Effector CD8-positive, alpha-beta T cell (primary cell): ENCODE measurements around the gene MIEF1.

Experiments
- DNase-seq: peaks from one replicate; lab custom pipeline; 2025; lab: John Stamatoyannopoulos, UW

Gene MIEF1

DNA sequence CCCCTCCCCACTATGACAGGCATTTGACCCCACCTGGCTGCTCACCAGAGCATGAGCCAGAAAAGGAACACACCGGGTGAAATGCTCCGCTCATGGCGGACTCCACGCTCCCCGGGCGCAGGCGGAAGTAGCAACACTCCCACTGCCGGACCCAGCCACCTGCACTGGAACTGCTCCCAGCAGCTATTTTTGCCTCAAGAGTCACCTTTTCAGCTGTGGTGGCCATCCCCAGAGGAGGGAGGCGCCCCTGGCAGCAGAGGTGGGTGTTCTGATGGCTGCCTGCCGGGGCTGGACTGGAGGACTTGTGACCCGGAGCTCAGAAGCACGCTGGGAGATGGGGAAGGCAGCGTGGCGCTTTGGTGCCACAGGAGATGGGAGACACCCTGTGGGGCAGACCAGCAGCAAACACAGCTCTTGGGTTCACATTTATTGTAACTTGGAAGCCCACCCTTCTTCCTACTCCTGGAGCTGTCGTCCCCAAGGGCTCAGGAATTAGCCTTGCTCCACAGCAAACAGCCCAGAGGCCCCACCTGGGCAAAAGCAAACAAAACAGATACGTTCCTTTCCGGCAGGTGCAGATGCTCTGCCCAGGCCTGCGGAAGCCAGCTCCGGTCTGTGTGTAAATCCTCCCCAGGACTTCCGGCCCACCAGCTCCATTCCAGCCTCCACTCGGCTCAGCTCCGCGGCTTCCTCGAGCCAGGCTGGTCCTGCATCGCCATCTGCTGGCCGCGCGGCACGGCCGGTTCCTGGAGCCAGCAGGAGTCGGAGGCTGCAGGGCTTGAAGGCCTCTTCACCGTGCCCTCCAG is 26.8 kb downstream of the MIEF1 start:
- DNase-seq = peak; percentile 82

DNA sequence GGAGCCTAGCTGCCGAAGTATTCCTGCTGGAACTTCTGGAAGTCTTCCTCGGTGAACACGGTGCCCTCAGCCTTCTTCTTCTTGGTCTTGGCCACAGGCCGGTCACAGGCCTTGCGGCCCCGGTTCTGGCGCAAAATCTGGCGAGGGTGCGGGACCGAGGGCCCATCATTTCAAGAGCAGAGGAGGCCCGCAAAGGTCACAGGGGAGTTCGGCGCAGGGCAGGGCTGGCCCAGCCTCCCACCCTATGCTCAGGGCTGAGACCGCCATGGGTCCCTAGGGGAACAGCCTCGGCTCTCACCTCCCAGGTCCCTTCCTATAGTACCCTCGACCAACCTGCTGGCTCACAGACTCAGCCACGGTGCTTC is 27.4 kb downstream of the MIEF1 start:
- no peak for DNase-seq

DNA sequence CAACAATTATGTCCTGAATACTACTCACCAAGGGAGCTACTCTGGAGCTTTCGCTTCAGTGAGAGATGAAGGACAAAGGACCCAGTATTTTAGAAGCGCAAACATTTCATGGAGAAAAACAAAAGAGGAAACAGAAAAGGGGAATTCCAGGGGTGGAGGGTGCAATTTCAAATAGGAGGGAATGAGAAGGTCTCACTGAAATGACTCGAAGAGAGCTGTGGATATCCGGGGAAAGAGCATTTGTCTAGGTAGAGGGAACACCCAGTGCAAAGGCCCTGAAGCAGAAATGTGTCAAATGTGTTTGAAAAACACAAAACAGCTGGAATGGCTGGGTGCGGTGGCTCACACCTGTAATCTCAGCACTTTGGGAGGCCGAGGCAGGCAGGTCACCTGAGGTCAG is 28.0 kb downstream of the MIEF1 start:
- DNase-seq = no peak

DNA sequence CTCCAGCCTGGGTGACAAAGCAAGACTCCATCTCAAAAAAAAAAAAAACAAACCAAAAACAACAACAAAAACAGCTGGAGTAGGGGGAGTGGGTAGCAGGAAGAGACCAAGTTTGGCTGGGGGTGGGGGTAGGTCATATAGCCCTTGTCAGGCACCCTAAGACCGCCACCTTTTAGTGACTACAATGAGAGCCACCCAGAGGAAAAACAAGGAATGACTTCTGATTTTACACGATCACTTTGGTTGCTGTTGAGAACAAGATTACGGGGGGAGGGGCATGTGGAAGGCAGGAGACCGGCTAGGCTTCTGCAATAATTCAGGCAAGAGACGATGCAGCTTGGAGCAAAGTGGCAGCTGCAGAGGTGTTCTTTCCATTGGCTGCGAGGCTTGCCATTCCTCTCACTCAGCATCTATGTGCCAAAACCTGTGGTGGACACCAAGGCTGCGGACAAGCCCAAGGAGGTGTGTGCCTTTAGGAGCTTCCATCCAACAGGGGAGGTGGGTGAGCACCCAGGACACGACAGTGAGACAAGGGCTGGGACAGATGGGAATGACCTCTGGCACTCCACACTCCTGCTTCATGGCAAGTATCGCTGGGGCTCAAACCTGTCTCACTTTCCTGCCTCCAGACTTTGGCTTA is 28.7 kb downstream of the MIEF1 start:
- DNase-seq = no peak

DNA sequence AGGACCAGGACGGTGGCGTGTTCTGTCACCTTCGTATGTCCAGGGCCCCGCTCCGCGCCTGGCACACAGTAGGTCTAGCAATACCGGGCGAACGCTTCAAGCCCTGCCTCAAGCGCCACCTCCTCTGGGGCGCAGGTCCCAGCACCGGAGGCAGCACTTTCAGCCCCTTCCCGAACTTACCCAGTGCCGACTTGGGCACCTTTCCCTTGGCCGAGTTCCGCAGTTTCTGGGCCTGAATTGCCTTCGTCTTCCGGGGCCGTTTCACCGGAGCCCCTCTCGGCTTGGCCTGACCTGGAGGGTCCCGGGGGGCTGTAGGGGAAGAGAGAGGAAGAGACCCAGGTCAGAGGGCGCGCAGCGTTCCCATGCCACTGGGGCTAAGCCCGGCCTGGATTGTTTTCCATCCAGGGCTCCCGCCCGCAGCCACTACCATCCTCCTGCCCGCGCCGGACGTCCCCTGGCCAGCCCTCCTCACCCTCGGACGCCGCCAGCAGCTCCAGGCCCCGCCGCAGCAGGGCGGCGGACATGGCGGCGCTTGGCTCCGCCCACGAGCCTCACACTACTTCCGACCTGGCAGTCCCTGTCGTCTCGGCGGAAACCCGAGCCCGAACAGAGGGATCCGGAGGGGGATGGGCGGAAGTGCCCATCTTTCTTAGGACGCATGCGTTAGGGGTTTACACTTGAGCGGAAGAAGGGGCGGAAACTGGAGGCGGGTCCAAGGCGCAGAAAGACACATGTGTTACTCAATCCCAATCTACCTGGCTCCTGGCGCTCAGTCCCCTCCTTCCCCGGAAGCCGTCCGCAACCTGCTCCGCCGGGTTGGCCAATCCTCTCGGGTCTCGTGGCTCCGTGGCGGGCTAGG is 30.4 kb downstream of the MIEF1 start, which contains the start of gene RPS19BP1:
TSS of gene RPS19BP1 (minus strand) at position 534 of the 859 bp plus-strand sequence. CDS start at position 524, 10 bp downstream.
- DNase-seq = peak; percentile 99

DNA sequence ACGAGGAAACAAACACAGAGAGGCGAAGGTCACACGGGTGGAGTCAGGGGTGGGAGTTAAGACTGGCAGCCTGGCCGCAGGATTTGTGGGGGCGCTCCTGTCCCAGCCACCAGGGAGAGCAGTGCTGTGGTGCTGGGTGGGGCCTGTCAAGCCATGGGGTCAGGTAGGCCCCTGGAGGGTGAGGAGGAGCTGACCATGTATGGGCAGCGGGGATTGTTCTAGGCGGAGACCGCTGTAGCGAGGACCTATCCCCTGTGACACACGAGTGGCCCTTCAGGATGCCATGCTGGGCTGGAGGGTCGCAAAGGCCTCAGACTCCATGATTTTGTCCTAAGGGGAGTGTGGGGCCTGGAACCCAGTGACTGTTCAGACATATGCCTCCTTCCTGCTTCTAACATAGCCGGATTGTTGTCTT is 32.0 kb downstream of the MIEF1 start:
- no peak for DNase-seq

DNA sequence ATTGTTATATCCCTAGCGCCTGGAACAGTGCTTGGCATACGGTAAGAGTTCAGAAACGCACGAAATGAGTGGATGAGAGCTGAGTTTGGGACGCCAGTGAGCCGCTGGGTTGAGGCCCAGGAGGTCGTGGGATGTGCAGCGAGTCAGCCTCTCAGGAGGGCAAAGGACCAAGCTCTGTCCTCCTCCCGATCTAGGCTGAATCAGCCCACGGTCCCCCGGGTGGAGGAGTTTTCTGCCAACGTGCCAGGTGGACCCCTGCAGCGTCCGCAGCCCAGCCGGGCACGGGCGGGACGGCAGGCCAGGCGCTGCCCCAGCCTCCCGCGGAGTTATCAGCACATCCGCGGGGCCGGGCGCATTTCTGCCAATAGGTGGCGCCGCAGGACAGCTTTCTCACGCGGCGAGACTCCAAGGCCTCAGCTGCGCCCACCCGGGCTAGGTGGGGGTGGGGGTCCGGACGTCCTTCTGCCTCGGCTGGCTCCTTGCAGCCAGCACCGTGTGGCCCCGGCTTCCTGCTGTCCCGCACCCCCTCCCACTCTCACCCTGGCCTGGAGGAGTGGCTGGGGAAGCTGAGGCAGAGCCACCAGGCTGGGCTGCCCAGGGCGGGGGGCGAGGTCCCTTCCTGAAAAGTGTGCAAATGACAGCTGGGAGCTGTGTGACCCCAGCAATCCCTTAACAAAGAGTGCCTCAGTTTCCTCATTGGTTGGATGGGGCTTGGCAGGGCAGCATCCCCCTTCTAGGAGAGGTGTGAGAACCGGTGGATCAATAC is 32.7 kb downstream of the MIEF1 start:
- DNase-seq = peak; percentile 76

DNA sequence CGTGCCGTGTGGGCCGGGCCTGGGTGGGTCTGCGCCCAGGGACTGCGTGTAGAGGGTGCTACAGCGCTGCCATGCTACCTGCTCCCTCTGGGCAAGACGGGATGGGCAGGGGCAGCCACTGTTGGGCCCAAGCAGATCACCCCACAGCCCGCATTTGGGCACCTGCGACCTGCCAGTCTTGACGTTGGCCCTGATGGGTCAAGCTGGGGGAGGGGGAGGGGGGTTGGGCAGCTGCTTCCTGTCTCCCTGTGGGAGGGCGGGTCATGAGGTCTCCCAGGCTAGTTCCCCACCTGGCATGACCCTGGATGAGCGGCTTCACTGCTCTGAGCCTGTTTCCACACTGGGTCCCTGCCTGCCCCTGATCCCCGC is 33.3 kb downstream of the MIEF1 start:
- DNase-seq = no peak

DNA sequence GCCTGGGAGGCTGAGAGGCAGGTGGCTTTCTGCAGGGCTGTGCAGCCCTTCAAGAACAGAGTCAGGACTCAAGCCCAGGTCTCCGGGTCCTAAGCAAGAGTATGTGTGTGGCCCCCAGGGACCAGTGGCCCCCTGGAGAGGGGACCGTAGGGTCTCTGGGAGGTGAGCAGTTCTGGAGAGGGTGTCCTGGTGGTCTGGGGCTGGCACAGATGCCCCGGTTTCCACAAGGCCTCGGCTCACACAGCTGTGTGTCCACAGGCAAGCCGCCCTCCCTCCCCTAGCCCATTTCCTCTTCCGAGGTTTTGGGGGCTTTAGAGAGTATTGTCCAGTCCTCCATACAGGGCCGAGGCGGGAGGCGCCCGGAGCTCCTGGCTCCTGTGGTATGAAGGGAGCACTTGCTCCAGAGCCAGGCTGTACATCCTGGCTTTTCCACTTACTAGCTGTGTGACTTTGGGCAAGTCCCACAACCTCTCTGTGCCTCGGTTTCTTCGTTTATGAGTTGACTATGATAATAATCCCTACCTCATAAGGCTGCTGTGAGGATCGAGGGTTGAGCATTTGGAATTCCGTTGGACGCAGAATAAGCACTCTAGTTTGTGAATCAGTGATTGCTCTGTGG is 33.9 kb downstream of the MIEF1 start:
- DNase-seq = no peak

DNA sequence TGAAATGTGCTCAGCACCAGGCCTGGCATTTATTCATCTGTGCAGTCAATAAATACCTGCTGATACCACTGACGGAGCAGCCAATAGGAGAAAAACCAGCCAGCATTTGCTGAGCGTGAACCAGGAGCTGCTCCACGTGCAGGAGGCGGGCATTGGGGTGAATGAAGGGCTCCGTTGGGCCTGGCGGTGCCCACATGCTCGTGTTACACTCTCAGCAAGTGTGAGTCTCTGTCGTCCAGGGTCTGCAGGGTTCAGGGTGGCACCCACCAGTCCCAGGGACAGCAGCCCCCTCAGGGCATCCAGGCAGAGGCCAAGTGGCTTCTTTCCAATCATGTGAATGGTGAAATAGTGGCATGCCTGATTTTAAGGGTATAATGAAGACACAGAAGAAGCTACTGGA is 34.6 kb downstream of the MIEF1 start:
- DNase-seq = no peak

DNA sequence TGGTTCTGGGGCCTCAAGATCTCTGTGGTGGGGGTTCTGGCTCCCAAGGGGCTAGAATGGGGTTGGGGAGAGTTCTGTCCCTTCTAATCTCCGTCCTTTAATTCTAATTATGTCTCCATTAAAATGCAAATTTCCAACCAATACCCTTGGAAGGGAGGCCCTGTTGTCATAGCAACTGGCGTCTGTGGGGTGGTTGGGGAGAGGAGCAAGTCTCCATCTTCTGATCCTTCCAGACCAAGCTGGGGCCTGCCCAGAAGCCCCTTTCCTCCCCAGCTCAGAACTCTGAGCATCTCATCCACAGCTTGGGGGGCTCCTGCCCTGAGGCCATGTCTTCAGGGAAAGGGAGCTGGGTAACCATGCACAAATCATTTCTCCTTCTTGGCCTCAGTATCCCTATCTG is 35.9 kb downstream of the MIEF1 start:
- no peak for DNase-seq

DNA sequence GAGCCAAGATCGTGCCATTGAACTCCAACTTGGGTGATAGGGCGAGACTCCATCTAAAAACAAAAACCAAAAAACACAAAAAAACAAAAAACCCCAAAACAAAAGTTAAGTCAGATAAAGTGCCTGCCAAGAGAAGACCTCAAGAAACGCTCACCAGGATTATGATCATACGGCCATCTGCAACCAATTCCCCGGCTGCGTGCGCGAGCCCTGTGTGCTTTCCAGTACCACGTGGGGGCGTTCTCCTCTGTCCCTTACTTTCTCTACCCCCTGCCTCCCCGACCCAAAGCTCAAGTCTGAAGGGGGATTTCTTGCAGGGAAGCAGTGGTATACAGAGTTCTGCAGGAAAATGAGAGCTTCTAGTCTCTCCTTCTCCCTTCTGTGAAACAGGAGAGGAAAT is 41.0 kb downstream of the MIEF1 start:
- DNase-seq = no peak

DNA sequence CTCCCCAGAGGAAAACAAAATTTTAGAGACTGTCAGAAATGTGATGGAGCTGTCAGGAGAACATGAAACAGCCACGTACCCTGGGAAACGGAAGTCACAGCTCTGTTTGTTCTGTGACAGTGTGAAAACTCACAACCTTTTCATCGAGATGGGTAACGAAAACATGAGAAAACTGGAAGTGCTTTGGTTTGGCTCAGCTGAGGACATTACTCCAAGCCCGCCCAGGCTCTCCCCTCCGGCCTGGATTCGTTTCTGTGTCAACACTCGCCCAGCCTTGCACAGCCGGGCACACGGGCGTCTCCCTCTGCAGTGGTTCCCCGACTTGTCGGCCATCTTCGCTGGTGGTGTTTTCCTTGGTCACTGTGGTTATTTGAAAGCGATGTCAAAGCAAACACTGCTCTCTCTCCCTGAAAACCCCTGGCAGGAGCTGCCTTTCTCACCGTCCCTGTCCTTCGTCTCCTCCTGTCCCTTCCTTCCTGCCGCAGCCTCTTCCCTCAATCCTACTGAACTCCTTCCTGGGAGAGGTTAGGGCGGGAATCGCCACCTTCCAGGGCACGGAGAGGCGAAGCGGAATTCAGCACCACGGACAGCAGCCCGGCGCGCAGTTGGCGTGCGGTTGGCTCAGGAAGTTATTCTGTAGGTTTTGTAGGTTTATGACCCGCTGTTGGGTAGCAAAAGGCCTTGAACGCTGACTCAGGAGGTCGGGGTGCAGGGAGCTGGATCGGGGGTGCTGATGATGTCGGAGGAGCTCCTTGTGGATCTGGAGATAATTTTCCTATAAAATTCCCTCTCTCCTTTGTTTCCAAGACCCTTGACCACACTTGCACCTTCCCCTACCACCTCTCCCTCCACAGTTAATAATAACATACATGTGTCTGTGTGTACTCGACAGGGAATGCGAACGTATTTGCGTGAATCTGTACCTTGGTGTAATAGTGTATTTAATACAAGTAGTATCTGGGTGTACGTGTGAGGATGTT is 43.6 kb downstream of the MIEF1 start:
- DNase-seq = peak; percentile 41

DNA sequence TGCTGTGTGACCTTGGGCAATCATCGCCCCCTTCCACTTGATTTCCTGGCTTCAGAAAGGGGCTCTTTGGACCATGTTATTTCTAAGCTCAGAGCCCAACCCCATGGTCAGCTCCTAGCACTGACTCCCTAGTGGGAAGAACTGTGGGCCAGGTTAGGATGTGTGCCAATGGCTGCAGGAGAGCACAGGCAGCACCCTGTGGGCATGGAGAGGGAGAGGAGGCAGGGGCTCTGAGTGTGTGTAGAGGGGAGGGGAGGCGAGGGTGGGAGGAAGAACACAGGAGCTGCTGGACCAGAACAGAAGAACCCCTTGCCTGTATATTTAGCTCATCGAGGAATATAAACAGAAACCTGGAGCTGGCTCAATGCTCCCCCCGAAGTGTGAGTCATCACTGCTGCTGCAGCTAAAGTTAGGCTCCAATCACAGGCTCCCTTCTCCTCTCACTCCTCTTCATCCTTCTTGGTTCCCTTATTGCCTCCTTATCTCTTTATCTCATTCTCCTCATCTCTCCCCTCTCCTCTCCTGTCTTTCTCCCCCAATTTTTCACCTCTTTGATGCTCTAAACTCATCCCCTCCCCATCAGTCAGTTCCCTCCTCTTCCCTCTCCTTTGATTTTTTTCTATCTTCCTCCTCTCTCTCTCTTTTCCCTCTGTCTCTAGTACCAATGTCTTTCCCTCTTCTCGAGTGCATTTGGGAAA is 44.9 kb downstream of the MIEF1 start:
- DNase-seq = no peak

DNA sequence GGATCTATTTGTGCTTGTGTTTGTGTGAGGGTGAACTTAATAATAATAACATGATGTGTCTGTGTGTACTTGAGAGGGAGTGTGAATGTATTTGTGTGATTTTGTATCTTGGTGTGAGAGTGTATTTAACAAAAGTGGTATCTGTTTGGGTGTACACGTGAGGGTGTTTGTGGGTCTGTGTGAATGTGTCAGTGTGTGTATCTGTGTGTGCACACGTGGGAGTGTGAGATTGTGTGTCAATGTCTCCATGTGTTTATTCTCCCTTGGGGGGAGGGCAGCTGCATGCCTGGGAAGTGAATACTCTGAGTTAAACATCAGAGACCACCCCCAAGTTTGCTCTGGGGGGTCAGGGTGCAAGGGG is 45.5 kb downstream of the MIEF1 start:
- no peak for DNase-seq

DNA sequence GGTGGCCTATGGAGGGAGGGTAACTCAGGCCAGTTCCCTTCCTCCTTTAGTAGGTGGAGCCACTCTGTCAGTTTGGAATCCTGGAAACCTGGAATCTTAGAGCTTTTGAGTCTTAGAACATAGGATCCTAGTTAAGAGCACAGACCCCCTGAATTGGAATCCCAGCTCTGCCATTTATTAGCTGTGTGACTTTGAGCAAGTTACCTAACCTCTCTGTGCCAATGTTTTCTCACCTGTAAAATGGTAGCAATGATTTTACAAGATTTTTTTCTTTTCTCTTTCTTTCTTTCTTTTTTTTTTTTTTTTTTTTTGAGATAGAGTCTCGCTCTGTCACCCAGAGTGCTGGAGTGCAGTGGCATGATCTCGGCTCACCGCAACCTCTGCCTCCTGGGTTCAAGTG is 51.3 kb downstream of the MIEF1 start:
- no peak for DNase-seq

DNA sequence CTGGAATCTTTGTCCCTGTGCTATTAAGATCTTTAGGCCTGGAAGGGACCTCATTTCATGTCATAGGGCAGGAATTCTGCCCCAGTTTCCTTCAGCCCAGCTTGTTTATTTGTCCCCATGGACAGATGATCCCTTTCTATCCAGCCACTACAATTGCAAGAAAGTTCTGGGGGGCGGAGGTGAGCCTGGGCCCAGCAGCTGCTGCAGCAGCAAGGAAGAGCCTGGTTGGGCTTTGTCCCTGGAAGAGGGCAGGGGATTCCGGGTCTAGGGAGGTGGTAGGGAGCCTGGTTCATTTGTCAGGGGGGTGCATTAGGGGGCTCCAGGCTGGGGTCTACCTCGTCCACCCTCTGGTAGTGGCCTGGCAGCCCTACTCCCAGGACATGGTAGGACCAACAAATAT is 52.1 kb downstream of the MIEF1 start:
- no peak for DNase-seq

DNA sequence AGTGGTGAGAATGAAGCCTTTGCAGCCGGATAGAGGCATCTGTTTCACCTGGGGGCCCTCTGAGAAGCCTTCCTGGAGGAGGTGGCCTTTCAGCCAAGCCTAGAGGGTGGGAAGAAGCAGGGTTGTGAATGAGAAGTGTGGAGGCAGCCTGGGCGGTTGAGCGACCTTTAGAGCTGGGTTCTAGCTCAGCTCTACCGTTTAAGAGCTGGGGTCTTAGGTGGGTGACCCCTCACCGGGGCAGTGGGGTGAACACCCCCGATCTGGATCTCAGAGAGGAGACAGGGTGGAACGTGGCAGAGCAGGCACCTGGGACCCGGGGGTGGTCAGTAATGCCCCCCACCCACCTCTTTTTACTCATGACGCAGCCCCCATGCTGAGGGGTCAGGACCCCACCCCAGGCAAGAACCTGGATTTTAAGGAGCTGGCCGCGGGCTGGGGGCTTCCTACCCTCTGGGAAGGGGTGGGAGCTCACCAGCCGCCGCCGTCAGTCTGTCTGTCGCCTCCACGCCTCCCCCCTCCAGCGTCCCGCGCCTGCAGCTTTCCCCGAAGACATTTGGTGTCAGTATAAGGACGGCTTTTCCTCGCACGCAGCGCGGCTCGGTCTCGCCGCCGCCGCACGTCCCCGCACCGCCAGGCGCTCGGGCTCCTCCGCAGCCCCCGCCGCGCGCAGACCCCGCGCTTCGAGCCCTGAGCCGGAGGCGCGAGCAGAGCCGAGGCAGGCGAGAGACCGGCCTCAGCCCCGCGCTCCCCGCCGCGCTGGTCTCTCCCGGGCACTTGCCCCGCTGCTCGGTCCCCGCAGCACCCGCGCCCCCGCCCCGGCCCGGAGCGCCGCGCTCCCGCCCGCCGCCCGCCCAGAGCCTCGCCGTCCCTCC is 55.1 kb downstream of the MIEF1 start:
- no peak for DNase-seq

DNA sequence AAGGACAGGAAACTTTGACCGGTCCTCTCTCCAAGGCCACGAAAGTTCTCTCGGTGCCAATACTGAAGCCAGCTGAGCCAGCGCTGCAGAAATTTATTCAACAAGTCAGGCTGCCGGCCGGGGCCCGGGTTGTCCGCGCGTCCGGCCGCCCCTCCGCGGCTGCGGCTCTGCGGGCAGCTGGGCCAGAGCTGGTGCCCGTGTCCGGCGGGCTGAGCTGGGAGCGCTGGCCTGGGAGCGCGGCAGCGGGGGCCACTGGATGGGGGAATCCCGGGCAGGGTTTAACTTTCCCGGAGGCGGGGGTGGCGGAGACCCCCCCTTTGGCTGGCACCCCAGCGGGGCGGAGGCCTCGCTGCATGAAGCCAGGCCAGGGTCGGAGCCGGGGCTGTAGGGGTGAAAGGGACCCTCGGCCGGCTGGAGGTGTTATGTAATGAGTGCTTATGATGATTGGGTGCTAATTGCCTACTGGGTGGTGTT is 56.2 kb downstream of the MIEF1 start:
- no peak for DNase-seq
